Measurements from ENCODE around the gene HECTD1.
A peak's percentile ranks its signal among the peaks of the same experiment; 100 is the strongest.

HECTD1 gene

DNA sequence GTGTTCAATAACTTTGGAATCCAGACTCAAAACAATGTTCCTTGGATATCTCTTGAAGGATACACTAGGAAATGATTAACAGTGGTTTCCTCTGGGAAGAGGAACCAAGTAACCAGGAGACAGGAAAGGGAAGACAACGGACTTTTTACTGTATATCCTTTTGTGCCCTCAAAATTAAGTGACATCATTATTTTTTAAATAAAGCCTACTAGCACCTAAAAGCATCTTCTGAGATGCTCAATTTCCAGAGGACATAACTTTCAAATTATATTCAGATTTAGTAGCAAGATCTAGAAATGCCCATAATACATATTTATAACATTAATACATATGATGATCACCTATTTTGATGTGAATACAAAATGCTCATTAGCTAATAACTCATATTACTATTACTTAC is 6.5 kb downstream of the HECTD1 start:
- DNase-seq (ENCODE audit: low read depth) = no peak
- no peak overlapping the region for H3K4me3 ChIP-seq (ENCODE audit: low read depth, low read length)
- TF ChIP-seq, protein P1, sequence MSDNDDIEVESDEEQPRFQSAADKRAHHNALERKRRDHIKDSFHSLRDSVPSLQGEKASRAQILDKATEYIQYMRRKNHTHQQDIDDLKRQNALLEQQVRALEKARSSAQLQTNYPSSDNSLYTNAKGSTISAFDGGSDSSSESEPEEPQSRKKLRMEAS (IDR thresholded peaks at IDR 0.05; ENCODE audit: low read depth, low read length) = no peak
- TF ChIP-seq MYC (IDR thresholded peaks at IDR 0.05; ENCODE audit: low read depth, low read length) (no peak), POLR2A (IDR thresholded peaks at IDR 0.05; ENCODE audit: extremely low read depth, insufficient read length) (no peak)
- TF ChIP-seq, protein P2, sequence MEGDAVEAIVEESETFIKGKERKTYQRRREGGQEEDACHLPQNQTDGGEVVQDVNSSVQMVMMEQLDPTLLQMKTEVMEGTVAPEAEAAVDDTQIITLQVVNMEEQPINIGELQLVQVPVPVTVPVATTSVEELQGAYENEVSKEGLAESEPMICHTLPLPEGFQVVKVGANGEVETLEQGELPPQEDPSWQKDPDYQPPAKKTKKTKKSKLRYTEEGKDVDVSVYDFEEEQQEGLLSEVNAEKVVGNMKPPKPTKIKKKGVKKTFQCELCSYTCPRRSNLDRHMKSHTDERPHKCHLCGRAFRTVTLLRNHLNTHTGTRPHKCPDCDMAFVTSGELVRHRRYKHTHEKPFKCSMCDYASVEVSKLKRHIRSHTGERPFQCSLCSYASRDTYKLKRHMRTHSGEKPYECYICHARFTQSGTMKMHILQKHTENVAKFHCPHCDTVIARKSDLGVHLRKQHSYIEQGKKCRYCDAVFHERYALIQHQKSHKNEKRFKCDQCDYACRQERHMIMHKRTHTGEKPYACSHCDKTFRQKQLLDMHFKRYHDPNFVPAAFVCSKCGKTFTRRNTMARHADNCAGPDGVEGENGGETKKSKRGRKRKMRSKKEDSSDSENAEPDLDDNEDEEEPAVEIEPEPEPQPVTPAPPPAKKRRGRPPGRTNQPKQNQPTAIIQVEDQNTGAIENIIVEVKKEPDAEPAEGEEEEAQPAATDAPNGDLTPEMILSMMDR (IDR thresholded peaks at IDR 0.05; ENCODE audit: low read depth, low read length) = no peak

DNA sequence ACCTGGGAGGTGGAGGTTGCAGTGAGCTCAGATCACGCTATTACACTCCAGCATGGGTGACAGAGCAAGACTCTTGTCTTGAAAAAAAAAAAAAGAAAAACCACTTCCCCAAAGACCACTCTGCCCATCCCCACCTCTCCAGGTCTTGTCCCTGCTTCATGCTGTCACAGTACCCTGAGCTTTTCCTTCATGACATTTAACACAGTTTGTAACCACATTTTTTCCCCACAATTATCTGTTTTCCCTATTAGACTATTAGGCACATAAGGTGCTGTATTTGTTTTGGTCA is 6.9 kb downstream of the HECTD1 start:
- H3K4me3 ChIP-seq (ENCODE audit: low read depth, low read length) = no peak overlapping the region
- TF ChIP-seq MYC (IDR thresholded peaks at IDR 0.05; ENCODE audit: low read depth, low read length) = no peak
- TF ChIP-seq POLR2A (IDR thresholded peaks at IDR 0.05; ENCODE audit: extremely low read depth, insufficient read length) = no peak
- TF ChIP-seq, protein P2 (IDR thresholded peaks at IDR 0.05; ENCODE audit: low read depth, low read length) = no peak
- TF ChIP-seq, protein P1 (IDR thresholded peaks at IDR 0.05; ENCODE audit: low read depth, low read length) = no peak
- peak; percentile 28 for DNase-seq (ENCODE audit: low read depth)

DNA sequence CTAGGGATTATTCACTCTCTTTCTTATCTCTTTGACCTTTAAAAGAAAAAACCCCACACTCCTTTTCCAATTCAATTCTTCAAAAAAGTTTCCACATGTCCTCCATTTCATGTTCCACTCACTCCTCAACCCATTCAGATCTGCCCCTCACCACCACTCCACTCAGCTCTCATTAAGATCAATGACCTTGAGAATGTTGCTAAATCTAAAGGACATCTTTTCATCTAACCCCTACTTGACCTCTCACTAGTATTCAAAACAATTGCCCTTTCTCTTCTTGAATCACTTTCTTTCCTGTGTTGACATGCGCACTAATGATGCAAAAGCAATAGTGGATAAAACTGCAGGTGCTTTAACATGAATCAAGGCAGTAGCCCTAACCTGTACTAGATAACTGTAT is 9.9 kb downstream of the HECTD1 start:
- DNase-seq (ENCODE audit: low read depth) = no peak
- no peak overlapping the region for H3K4me3 ChIP-seq (ENCODE audit: low read depth, low read length)
- no peak for TF ChIP-seq POLR2A (IDR thresholded peaks at IDR 0.05; ENCODE audit: extremely low read depth, insufficient read length)
- TF ChIP-seq, protein P1 (IDR thresholded peaks at IDR 0.05; ENCODE audit: low read depth, low read length) = no peak
- TF ChIP-seq, protein P2 (IDR thresholded peaks at IDR 0.05; ENCODE audit: low read depth, low read length) = no peak
- no peak for TF ChIP-seq MYC (IDR thresholded peaks at IDR 0.05; ENCODE audit: low read depth, low read length)

DNA sequence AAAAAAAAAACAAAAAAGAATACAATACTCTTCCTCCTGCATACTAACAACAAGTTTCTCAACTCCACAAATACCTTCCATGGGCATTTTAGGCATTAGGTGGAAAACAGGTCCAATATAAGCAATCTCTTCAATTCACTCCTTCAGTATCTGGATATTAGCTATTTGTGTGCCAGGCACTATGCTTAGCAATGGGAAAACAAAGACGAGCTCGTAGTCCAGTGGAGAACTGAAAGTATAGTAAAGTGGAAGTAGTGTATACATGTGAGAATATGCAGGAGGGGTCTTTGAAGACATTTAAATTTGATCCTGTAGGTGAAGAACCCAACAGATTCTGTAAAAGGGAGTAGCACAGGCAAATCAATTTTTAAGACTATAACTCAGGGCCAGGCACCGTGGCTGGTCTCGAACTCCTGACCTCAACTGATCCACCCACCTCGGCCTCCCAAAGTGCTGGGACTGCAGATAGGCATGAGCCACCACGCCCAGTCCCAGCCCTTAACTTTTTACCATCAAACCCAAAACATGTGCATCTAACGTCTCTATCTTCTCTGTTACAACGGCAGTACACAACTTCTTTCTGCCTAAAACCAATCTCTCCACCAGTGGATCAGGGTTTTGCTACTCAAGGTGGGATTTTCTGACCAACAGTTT is 10.6 kb downstream of the HECTD1 start:
- DNase-seq (ENCODE audit: low read depth) = no peak
- TF ChIP-seq, protein P2 (IDR thresholded peaks at IDR 0.05; ENCODE audit: low read depth, low read length) = no peak
- TF ChIP-seq, protein P1 (IDR thresholded peaks at IDR 0.05; ENCODE audit: low read depth, low read length) = no peak
- TF ChIP-seq POLR2A (IDR thresholded peaks at IDR 0.05; ENCODE audit: extremely low read depth, insufficient read length) (no peak), MYC (IDR thresholded peaks at IDR 0.05; ENCODE audit: low read depth, low read length) (no peak)
- no peak overlapping the region for H3K4me3 ChIP-seq (ENCODE audit: low read depth, low read length)

DNA sequence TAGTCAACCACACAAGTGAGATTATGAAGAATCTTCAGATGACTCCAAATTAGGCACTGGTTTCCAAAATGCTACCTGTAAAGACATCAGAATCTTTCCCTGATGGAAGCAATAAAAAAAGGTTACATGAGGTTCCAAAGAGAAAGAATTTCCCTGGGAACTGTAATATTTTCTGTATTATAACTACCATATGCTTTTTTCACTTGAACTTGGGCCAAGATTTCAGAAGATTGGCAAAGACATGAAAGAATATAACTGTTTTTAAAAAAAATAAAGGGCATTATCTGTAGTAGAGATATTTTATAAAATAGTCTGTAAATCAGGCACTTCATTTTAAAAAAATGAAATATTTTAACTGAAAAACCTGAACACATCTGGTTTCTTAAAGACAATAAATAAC is 12.9 kb downstream of the HECTD1 start:
- TF ChIP-seq, protein P2 (IDR thresholded peaks at IDR 0.05; ENCODE audit: low read depth, low read length) = no peak
- TF ChIP-seq, protein P1 (IDR thresholded peaks at IDR 0.05; ENCODE audit: low read depth, low read length) = no peak
- TF ChIP-seq POLR2A (IDR thresholded peaks at IDR 0.05; ENCODE audit: extremely low read depth, insufficient read length) (no peak), MYC (IDR thresholded peaks at IDR 0.05; ENCODE audit: low read depth, low read length) (no peak)
- no peak for DNase-seq (ENCODE audit: low read depth)
- H3K4me3 ChIP-seq (ENCODE audit: low read depth, low read length) = no peak overlapping the region

All from NB4 (cell line).